AG08395 (cell line): ENCODE measurements around the gene BCAT1.
"Not testable (repeated sequence)": the region's sequence is repeated elsewhere in the genome, so short reads cannot be mapped to it uniquely, and the experiment has no call there.

Experiments
- DNase-seq: peaks from one replicate; pipeline ENCODE4 v3.0.0; 2012; ENCODE audit warnings: mixed read lengths, low spot score

Gene BCAT1

GRCh38 chr12:24926080-24926479 lies 22.8 kb downstream of the BCAT1 start:
- DNase-seq: not testable (repeated sequence)

GRCh38 chr12:24922090-24922489 lies 26.8 kb downstream of the BCAT1 start:
- DNase-seq: no peak

- peak; percentile 17 for DNase-seq
These were observed 27.5 kb downstream of the BCAT1 start for GRCh38 chr12:24921251-24922038.

GRCh38 chr12:24920141-24920540 lies 28.8 kb downstream of the BCAT1 start:
- DNase-seq: no peak

GRCh38 chr12:24919346-24920001 lies 29.4 kb downstream of the BCAT1 start:
- no peak for DNase-seq

- no peak for DNase-seq
These were observed 30.3 kb downstream of the BCAT1 start for GRCh38 chr12:24918596-24918995.

GRCh38 chr12:24915501-24915900 lies 33.4 kb downstream of the BCAT1 start:
- DNase-seq: no peak

- no peak for DNase-seq
These were observed 34.9 kb downstream of the BCAT1 start for GRCh38 chr12:24913953-24914352.

GRCh38 chr12:24913130-24913529 lies 35.8 kb downstream of the BCAT1 start:
- DNase-seq: no peak

GRCh38 chr12:24911271-24911791 lies 37.6 kb downstream of the BCAT1 start:
- peak; percentile 58 for DNase-seq

GRCh38 chr12:24910192-24910591 lies 38.7 kb downstream of the BCAT1 start:
- DNase-seq: not testable (repeated sequence)

- peak; percentile 67 for DNase-seq
These were observed 39.2 kb downstream of the BCAT1 start for GRCh38 chr12:24909667-24910066.

GRCh38 chr12:24907464-24907863 lies 41.4 kb downstream of the BCAT1 start:
- DNase-seq: no peak

GRCh38 chr12:24906141-24906540 lies 42.8 kb downstream of the BCAT1 start:
- DNase-seq: no peak

- DNase-seq: no peak
These were observed 43.5 kb downstream of the BCAT1 start for GRCh38 chr12:24905431-24905830.

GRCh38 chr12:24904871-24905270 lies 44.0 kb downstream of the BCAT1 start:
- no peak for DNase-seq

GRCh38 chr12:24903329-24904088 lies 45.4 kb downstream of the BCAT1 start:
- no peak for DNase-seq

- DNase-seq: peak; percentile 31
These were observed 46.2 kb downstream of the BCAT1 start for GRCh38 chr12:24902511-24903328.

- no peak for DNase-seq
These were observed 47.1 kb downstream of the BCAT1 start for GRCh38 chr12:24901576-24902461.

- DNase-seq: no peak
These were observed 48.7 kb downstream of the BCAT1 start for GRCh38 chr12:24900196-24900595.
